ENCODE results near the gene COX17.

Gene COX17

DNA sequence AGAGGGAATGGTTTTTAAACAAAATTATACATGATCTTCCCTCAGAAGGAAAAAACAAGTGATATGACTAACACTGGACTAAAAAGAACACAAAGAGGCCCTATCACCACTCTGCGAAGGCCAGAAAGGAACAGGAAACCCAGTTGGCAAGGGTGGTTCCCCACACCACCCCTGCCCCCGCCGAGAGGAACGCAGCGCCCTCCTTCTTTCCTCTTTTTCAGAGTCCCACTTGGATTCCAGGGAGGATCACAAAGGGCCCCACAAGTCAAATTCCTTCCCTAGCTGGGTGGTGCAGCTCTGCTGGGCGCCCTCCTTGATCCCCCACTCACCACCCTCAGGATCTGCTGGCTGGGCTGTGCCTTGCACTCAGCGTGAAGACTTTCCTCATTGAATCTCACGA lies 49.7 kb downstream of the COX17 start:
- TF ChIP-seq ZFX (IDR thresholded peaks at IDR 0.05; ENCODE audit: borderline replicate concordance) (no peak), CTCF (IDR thresholded peaks at IDR 0.05) (no peak)
- H3K27ac ChIP-seq = no peak overlapping the region

- TF ChIP-seq ZFX (IDR thresholded peaks at IDR 0.05; ENCODE audit: borderline replicate concordance) (no peak), CTCF (IDR thresholded peaks at IDR 0.05) (no peak)
- H3K27ac ChIP-seq = no peak overlapping the region
Measured at GRCh38 chr3:119626196-119626595, 51.0 kb downstream of the COX17 start.

DNA sequence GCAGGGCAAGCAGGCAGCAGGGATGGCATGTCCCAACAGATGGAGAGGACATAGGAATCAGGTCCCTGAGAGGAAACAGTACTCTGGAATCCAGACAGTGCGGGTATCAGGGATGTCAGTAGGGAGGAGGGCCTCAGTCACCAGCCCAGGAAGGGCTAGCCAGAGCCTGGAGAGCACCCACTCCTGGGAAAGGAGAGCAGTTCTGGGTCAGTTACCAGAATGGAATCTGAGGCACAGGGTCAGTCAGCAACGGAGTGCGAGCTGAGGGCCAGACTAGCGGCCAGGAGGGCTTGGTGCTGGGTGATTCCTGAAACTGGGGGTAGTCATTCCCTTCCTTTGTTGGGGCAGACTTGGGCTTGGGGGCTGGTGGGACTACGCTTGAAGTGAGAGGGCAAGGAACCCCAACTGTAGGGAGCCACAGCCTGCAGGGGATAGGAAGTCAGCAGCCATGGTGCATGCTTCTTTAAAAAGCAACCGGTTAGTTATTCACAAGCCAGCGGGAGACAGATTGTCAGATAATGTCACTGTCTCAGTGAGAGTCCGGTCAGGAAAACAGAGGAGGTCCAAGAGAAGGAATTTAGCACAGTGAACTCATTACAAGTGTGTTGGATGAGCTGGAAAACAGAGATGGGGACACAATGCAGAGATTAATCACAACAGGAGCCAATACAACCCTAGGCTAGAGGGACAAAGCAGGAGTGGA lies 51.6 kb downstream of the COX17 start:
- no peak overlapping the region for H3K27ac ChIP-seq

GRCh38 chr3:119624002-119624720 lies 53.0 kb downstream of the COX17 start:
- no peak overlapping the region for H3K27ac ChIP-seq
- TF ChIP-seq CTCF (IDR thresholded peaks at IDR 0.05) (no peak), ZFX (IDR thresholded peaks at IDR 0.05; ENCODE audit: borderline replicate concordance) (no peak)

More for the DNA sequence above, 51.6 kb downstream of the COX17 start:
- TF ChIP-seq ZFX (IDR thresholded peaks at IDR 0.05; ENCODE audit: borderline replicate concordance) = no peak
- TF ChIP-seq CTCF (IDR thresholded peaks at IDR 0.05) = no peak

DNA sequence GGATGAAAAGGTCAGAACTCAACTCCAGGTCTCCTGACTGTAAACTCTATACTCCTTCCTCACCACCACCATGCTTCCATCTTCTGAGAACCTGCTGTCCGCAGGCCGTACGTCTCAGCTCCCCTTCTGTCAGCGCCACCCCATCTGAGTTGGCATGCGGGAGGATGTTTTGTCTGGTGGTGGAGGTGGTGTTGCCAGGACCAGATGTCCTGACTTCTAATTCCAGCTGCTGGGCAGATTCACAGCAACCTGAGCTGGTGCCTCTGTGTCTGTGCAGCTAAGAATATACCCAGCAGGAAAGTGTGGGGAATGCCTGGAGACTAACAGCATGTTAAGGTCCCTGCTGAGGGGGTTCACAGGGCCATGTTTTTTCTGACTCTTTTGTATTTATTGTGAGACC lies 56.3 kb downstream of the COX17 start:
- TF ChIP-seq CTCF (IDR thresholded peaks at IDR 0.05) (no peak), ZFX (IDR thresholded peaks at IDR 0.05; ENCODE audit: borderline replicate concordance) (no peak)

More for the DNA sequence above, 56.3 kb downstream of the COX17 start:
- H3K27ac ChIP-seq = no peak overlapping the region
